Ovary (tissue), 10 donors: Measurements from ENCODE around the gene TEAD3. TPM values are rescaled to one million over a fixed set of nuclear protein-coding genes. Genes with fewer than 3 reads are reported as not detected.

Source experiments
- DNase-seq, 5 donors: peaks; one replicate each; pipeline ENCODE4 v3.0.0-alpha.2; 2019 to 2020
- H3K27ac ChIP-seq, 2 donors: fragments of 200-600 bp; one replicate each; pipeline versions ENCODE4 v1.5.1 to v1.8.0; 2019 to 2022
- H3K27me3 ChIP-seq: fragments of 200-600 bp; one replicate; pipeline ENCODE4 v1.8.0; 2022
- H3K36me3 ChIP-seq: fragments of 200-600 bp; sonication (generic); one replicate; pipeline ENCODE4 v1.5.1; 2019
- H3K4me1 ChIP-seq: one replicate; pipeline ENCODE4 v1.8.1; 2013; ENCODE audit warnings: mild to moderate bottlenecking, moderate library complexity; ENCODE audit not compliant: insufficient read depth
- H3K4me3 ChIP-seq: fragments of 200-600 bp; sonication (generic); one replicate; pipeline ENCODE4 v1.5.1; 2017
- H3K9me3 ChIP-seq, 2 donors: fragments of 200-600 bp in 1 of 2; sonication (generic) in 1 of 2; one replicate each; pipeline versions ENCODE4 v1.5.1 to v1.8.1; 2013 to 2019; ENCODE audit warnings: mild to moderate bottlenecking in 1 of 2, moderate library complexity in 1 of 2
- EP300 ChIP-seq: sonication (generic); formaldehyde crosslinking; IDR thresholded peaks from one replicate; pipeline ENCODE4 v1.6.1; 2017; ENCODE audit warnings: antibody characterized with exemption
- POLR2A ChIP-seq: fragments of 450-650 bp; IDR thresholded peaks from one replicate; pipeline ENCODE4 v1.6.1; 2017; ENCODE audit warnings: antibody characterized with exemption, mild to moderate bottlenecking, moderate library complexity
- WGBS, 3 donors: extraction: QIAGEN DNeasy Blood & Tissue Kit in 1 of 3; methylation state at CpG; one replicate each; pipeline versions ENCODE4 v1.1.5 to v1.1.7; 2013 to 2017; 5-methylcytosine and 5-hydroxymethylcytosine counted together
- intact Hi-C, 4 donors: fragments of 100-400 bp; cut with DNase I; formaldehyde crosslinking; loops; one replicate each; pipeline versions ENCODE4 v1.11.0 to v1.15.1; 2022 to 2023
- long read RNA-seq, 3 donors: library from polyadenylated mRNA in 2 of 3; unstranded in 2 of 3; transcript quantifications; one replicate each; pipeline ENCODE4 v2.0.0 and lab custom pipeline, GENCODE V29; 2021 to 2026
- polyA plus RNA-seq, 2 donors: library from polyadenylated mRNA; stranded (reverse); fragments of 200-250 nt in 1 of 2; fragments of 350-450 nt in 1 of 2; fragmentation: Illumina TruSeq in 1 of 2; extraction: RNeasy Lipid Tissue Mini Kit (QIAGEN cat#74804) in 1 of 2; gene quantifications; one replicate each; pipeline ENCODE4 v1.2.3, GENCODE V29; 2013 to 2014
- total RNA-seq, 7 donors: library from RNA; depleted of rRNA in 2 of 7; stranded (reverse); fragments of >200 nt in 2 of 7; fragmentation: NEBNext Ultra II Directional in 3 of 7; extraction: Animal tissue kit (Norgen Biotek cat#: 25700) in 3 of 7; gene quantifications; one replicate each; pipeline versions ENCODE4 v1.1.0 to v1.2.4, GENCODE V29; 2016 to 2023
- TF ChIP-seq, protein P1 (sequence below), 3 donors: fragments of 450-650 bp in 2 of 3; fragments of 200-600 bp in 1 of 3; IDR thresholded peaks; one replicate each; pipeline versions ENCODE4 v1.5.1 to v1.8.0; 2016 to 2022; ENCODE audit warnings: antibody characterized with exemption in 3 of 3, mild to moderate bottlenecking in 1 of 3
- donor health status: DM: no; HTN: no; CAD: no; lungs with moderate emphysema.
- donor health status: DM: no; HTN: no; CAD: no.
- donor health status: Bipolar disorder and iron deficiency.
- donor health status: DM: yes; HTN: yes; CAD: no.
- donor health status: DM: no; HTN: no; CAD: no.
- donor health status: DM: yes; HTN: yes; CAD: no.

Gene TEAD3
- total RNA-seq: 10 to 100 TPM; 15.7 to 63.1 (median 35.6) TPM
- polyA plus RNA-seq: 10 to 100 TPM; 21.6 to 27.1 TPM
- long read RNA-seq, donor 1, partial matches to known transcripts: 55 of 131 reads
- long read RNA-seq, donor 1, other reads (novel, unspliced or antisense): 76 of 131 reads
- long read RNA-seq, donor 2: 0 reads
- long read RNA-seq, donor 3, partial matches to known transcripts: 40 of 88 reads
- long read RNA-seq, donor 3, other reads (novel, unspliced or antisense): 48 of 88 reads

GRCh38 chr6:35496841-35497570 is at the start of gene TEAD3:
TSS of gene TEAD3 (minus strand) at chr6:35497079.
- peak within 1 kb of the TSS; percentile 97 to 99 for H3K27ac ChIP-seq
- peaks cover 27% of the 10 kb centered on the region for H3K4me1 ChIP-seq
- H3K9me3 ChIP-seq: no peaks in the 10 kb centered on the region
- WGBS, 3 donors: 0 to 1% (median 1%) methylated on average over 46 to 96 of the region's 98 CpGs
- H3K4me3 ChIP-seq: peak within 1 kb of the TSS; percentile 95
- no peaks in the 10 kb centered on the region for H3K36me3 ChIP-seq
- TF ChIP-seq EP300 (no peak), POLR2A (peak; percentile 86)
- H3K27me3 ChIP-seq: no peaks in the 10 kb centered on the region
- peak; percentile 82 to 88 (median 87) for DNase-seq
- intact Hi-C loops: loop anchor here in 1 of 4 donors (2.0 to 10.0 kb wide), 3 partner anchors 28 to 238 kb away; partner anchors contain the start of genes ARMC12 and RPL10A

- Histone ChIP-seq H3K4me1 (no peaks in the 10 kb centered on the region), H3K4me3 (no peak overlapping the region), H3K27ac (no peak overlapping the region), H3K36me3 (no peaks in the 10 kb centered on the region), H3K27me3 (no peaks in the 10 kb centered on the region), H3K9me3 (no peaks in the 10 kb centered on the region)
- WGBS, 3 donors: 60 to 67% (median 61%) methylated on average over 13 of the region's 13 CpGs
- DNase-seq: no peak
- intact Hi-C loops: no loop called here
- no peak for TF ChIP-seq EP300
- no peak for TF ChIP-seq POLR2A
- TF ChIP-seq, protein P1, sequence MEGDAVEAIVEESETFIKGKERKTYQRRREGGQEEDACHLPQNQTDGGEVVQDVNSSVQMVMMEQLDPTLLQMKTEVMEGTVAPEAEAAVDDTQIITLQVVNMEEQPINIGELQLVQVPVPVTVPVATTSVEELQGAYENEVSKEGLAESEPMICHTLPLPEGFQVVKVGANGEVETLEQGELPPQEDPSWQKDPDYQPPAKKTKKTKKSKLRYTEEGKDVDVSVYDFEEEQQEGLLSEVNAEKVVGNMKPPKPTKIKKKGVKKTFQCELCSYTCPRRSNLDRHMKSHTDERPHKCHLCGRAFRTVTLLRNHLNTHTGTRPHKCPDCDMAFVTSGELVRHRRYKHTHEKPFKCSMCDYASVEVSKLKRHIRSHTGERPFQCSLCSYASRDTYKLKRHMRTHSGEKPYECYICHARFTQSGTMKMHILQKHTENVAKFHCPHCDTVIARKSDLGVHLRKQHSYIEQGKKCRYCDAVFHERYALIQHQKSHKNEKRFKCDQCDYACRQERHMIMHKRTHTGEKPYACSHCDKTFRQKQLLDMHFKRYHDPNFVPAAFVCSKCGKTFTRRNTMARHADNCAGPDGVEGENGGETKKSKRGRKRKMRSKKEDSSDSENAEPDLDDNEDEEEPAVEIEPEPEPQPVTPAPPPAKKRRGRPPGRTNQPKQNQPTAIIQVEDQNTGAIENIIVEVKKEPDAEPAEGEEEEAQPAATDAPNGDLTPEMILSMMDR (IDR thresholded peaks at IDR 0.05): no peak
Observed at GRCh38 chr6:35544769-35545361, 48.0 kb upstream of the TEAD3 start.

DNA sequence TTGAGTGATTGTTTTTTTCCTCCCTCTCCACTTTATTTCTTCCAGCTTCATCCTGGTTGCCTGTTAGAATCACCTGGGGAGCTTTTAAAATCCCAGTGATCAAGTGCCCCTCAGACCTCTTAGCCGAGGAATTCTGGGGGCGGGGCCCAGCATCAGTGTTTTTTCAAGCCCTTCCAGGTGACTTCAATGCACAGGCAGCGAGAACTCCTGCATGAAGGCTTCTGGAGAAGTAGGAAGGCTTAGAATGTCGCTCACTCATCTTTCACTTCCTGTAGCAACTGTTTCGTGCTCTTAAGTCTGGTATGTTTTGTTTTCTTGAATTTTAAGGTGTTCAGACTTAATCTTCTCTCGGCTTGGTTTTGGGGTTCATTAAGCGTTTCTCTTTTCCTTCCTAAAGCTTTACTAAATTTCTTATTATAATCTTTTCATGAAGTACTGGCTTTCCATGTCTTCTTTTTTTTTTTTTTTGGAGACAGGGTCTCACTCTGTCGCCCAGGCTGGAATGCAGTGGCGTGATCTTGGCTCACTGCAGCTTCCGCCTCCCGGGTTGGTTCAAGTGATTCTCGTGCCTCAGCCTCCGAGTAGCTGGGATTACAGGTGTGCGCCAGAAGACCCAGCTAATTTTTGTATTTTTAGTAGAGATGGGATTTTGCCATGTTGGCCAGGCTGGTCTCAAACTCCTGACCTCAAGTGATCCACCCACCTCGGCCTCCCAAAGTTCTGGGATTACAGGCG is 46.7 kb upstream of the TEAD3 start:
- no peak for DNase-seq
- H3K9me3 ChIP-seq: no peaks in the 10 kb centered on the region
- no peak overlapping the region for H3K27ac ChIP-seq
- WGBS, 3 donors: 77 to 81% (median 78%) methylated on average over 16 of the region's 16 CpGs
- no peaks in the 10 kb centered on the region for H3K27me3 ChIP-seq
- intact Hi-C loops: no loop called here
- no peak overlapping the region for H3K4me3 ChIP-seq
- no peak for TF ChIP-seq EP300
- TF ChIP-seq POLR2A: no peak
- TF ChIP-seq, protein P1 (IDR thresholded peaks at IDR 0.05): no peak
- H3K4me1 ChIP-seq: no peaks in the 10 kb centered on the region
- H3K36me3 ChIP-seq: no peaks in the 10 kb centered on the region

DNA sequence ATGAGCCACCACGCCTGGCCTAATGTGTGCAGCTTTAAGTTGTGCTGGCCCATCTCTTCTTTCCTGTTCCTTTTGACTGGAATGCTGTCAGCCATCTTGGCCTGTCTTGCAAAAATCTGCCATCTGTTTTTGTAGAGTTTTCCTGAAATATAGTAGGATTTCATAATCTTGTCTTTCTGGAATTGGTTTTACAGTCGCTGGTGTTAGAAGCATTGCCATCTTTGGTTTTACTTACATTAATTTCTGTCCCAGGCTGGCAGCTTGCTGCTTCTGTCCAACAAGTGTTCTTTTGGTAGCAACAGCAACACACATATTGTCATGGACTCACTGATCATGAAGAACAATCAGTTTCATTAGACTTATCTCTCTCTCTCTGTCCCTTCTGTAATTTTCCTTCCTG is 45.0 kb upstream of the TEAD3 start:
- TF ChIP-seq POLR2A: no peak
- TF ChIP-seq, protein P1 (IDR thresholded peaks at IDR 0.05): no peak
- TF ChIP-seq EP300: no peak
- Histone ChIP-seq H3K27me3 (no peaks in the 10 kb centered on the region), H3K4me1 (no peaks in the 10 kb centered on the region), H3K36me3 (no peaks in the 10 kb centered on the region), H3K4me3 (no peak overlapping the region), H3K27ac (no peak overlapping the region), H3K9me3 (no peaks in the 10 kb centered on the region)
- no peak for DNase-seq
- intact Hi-C loops: no loop called here
- 91 to 94% (median 92%) methylated on average over 2 of the region's 2 CpGs for WGBS, 3 donors
